Measurements from ENCODE around the gene MACROD2. TPM values are rescaled to one million over a fixed set of nuclear protein-coding genes. Genes with fewer than 3 reads are reported as not detected.

The MACROD2 gene
- total and polyA plus RNA-seq, 4 donors: 0.66 to 10.5 (median 3.3) TPM

- Histone ChIP-seq H3K9ac (ENCODE audit: low read depth in 1 of 2, low read length in 2 of 2) (no peak overlapping the region), H3K36me3 (ENCODE audit: control insufficient read depth in 4 of 4, insufficient read depth in 3 of 4, low read depth in 1 of 4, low read length in 3 of 4) (no peaks in the 10 kb centered on the region), H3K27ac (ENCODE audit: low read depth in 1 of 2, low read length in 2 of 2) (no peak overlapping the region), H3K9me3 (ENCODE audit: control insufficient read depth in 4 of 4, low read length in 3 of 4) (no peaks in the 10 kb centered on the region), H3K4me1 (ENCODE audit: control insufficient read depth in 4 of 4, insufficient read depth in 4 of 4, low read length in 3 of 4) (peaks cover 2 to 11% (median 4%) of the 10 kb centered on the region in 4 donors), H3K27me3 (ENCODE audit: control insufficient read depth in 4 of 4, insufficient read depth in 4 of 4, low read length in 3 of 4) (no peaks in the 10 kb centered on the region), H3K4me3 (ENCODE audit: low read depth in 1 of 3, low read length in 3 of 3) (no peak overlapping the region)
- DNase-seq (ENCODE audit: low spot score): no peak
- TF ChIP-seq FOXA2 (IDR thresholded peaks at IDR 0.05) (no peak), MAX (IDR thresholded peaks at IDR 0.05) (no peak), HNF4A (conservative IDR thresholded peaks at IDR 0.05) (peak; percentile 9 to 12), RAD21 (IDR thresholded peaks at IDR 0.05) (peak; percentile 60 to 62), REST (IDR thresholded peaks at IDR 0.05) (no peak), ZBTB33 (IDR thresholded peaks at IDR 0.05) (no peak), HNF4G (IDR thresholded peaks at IDR 0.05) (no peak), EGR1 (IDR thresholded peaks at IDR 0.05; ENCODE audit: low read depth in 2 of 2) (no peak), GABPA (IDR thresholded peaks at IDR 0.05 in 1 of 2, conservative IDR thresholded peaks at IDR 0.05 in 1 of 2) (no peak), TAF1 (conservative IDR thresholded peaks at IDR 0.05) (no peak), CTCF (IDR thresholded peaks at IDR 0.05; ENCODE audit: low read depth, low read length, missing input control) (peak; percentile 3)
- 31% methylated on average over 3 of the region's 3 CpGs for WGBS
Observed at GRCh38 chr20:14729390-14729789, 734.1 kb downstream of the MACROD2 start.

- no peaks in the 10 kb centered on the region for H3K27me3 ChIP-seq (ENCODE audit: control insufficient read depth in 4 of 4, insufficient read depth in 4 of 4, low read length in 3 of 4)
- no peak overlapping the region for H3K4me3 ChIP-seq (ENCODE audit: low read depth in 1 of 3, low read length in 3 of 3)
- H3K9ac ChIP-seq (ENCODE audit: low read depth in 1 of 2, low read length in 2 of 2): no peak overlapping the region
- 40% methylated on average over 3 of the region's 3 CpGs for WGBS
- DNase-seq (ENCODE audit: low spot score): no peak
- H3K27ac ChIP-seq (ENCODE audit: low read depth in 1 of 2, low read length in 2 of 2): no peak overlapping the region
- H3K4me1 ChIP-seq (ENCODE audit: control insufficient read depth in 4 of 4, insufficient read depth in 4 of 4, low read length in 3 of 4): peaks cover 2 to 11% (median 4%) of the 10 kb centered on the region in 4 donors
- no peaks in the 10 kb centered on the region for H3K9me3 ChIP-seq (ENCODE audit: control insufficient read depth in 4 of 4, low read length in 3 of 4)
- no peaks in the 10 kb centered on the region for H3K36me3 ChIP-seq (ENCODE audit: control insufficient read depth in 4 of 4, insufficient read depth in 3 of 4, low read depth in 1 of 4, low read length in 3 of 4)
- TF ChIP-seq GABPA (IDR thresholded peaks at IDR 0.05 in 1 of 2, conservative IDR thresholded peaks at IDR 0.05 in 1 of 2): no peak
- TF ChIP-seq MAX (IDR thresholded peaks at IDR 0.05): no peak
- no peak for TF ChIP-seq NR2F2 (IDR thresholded peaks at IDR 0.05)
- no peak for TF ChIP-seq RXRA (IDR thresholded peaks at IDR 0.05)
- TF ChIP-seq HNF4A (conservative IDR thresholded peaks at IDR 0.05): no peak
- no peak for TF ChIP-seq FOXA2 (IDR thresholded peaks at IDR 0.05)
- no peak for TF ChIP-seq HNF4G (IDR thresholded peaks at IDR 0.05)
- TF ChIP-seq REST (IDR thresholded peaks at IDR 0.05): no peak
- no peak for TF ChIP-seq ZBTB33 (IDR thresholded peaks at IDR 0.05)
- TF ChIP-seq EGR1 (IDR thresholded peaks at IDR 0.05; ENCODE audit: low read depth in 2 of 2): no peak
- no peak for TF ChIP-seq YY1 (IDR thresholded peaks at IDR 0.05)
- TF ChIP-seq RAD21 (IDR thresholded peaks at IDR 0.05): no peak
- no peak for TF ChIP-seq JUND (IDR thresholded peaks at IDR 0.05)
- no peak for TF ChIP-seq TAF1 (conservative IDR thresholded peaks at IDR 0.05)
- TF ChIP-seq ATF3 (IDR thresholded peaks at IDR 0.05): no peak
Observed at GRCh38 chr20:14732343-14732742, 737.0 kb downstream of the MACROD2 start.

Measured in liver (tissue), 9 donors.